ENCODE measurements around the gene LSM2. TPM values are rescaled to one million over a fixed set of nuclear protein-coding genes. Genes with fewer than 3 reads are reported as not detected.
"Not testable (repeated sequence)": the region's sequence is repeated elsewhere in the genome, so short reads cannot be mapped to it uniquely, and the experiment has no call there.

Gene LSM2
- total RNA-seq (2014; rRNA removed): 78.7 and 88.2 TPM in 2 replicates
- polyA plus RNA-seq (2012): 76.5 TPM

GRCh38 chr6:31806470-31807272 is at the start of gene LSM2:
Gene LSM2, minus strand, starts transcription at chr6:31806966. Its CDS starts 209 bp downstream, at chr6:31806757.
- peak; percentile 96 for DNase-seq (ENCODE audit: low read depth)

- DNase-seq (ENCODE audit: low read depth): not testable (repeated sequence)
Measured at GRCh38 chr6:31851980-31852718, 45.4 kb upstream of the LSM2 start.

GRCh38 chr6:31851485-31851832 is 44.7 kb upstream of the LSM2 start:
- no peak for DNase-seq (ENCODE audit: low read depth)

- DNase-seq (ENCODE audit: low read depth): no peak
Measured at GRCh38 chr6:31850765-31851484, 44.2 kb upstream of the LSM2 start.

GRCh38 chr6:31847276-31847978 is 40.7 kb upstream of the LSM2 start:
- no peak for DNase-seq (ENCODE audit: low read depth)

GRCh38 chr6:31844507-31844906 is 37.7 kb upstream of the LSM2 start:
- no peak for DNase-seq (ENCODE audit: low read depth)

- no peak for DNase-seq (ENCODE audit: low read depth)
Measured at GRCh38 chr6:31842053-31842452, 35.3 kb upstream of the LSM2 start.

GRCh38 chr6:31839779-31840126 is 33.0 kb upstream of the LSM2 start:
- not testable (repeated sequence) for DNase-seq (ENCODE audit: low read depth)

- DNase-seq (ENCODE audit: low read depth): no peak
Measured at GRCh38 chr6:31838968-31839367, 32.2 kb upstream of the LSM2 start.

GRCh38 chr6:31838114-31838553 is 31.4 kb upstream of the LSM2 start:
- not testable (repeated sequence) for DNase-seq (ENCODE audit: low read depth)

- DNase-seq (ENCODE audit: low read depth): no peak
Measured at GRCh38 chr6:31837369-31838113, 30.8 kb upstream of the LSM2 start.

GRCh38 chr6:31836474-31837368 is 30.0 kb upstream of the LSM2 start:
- DNase-seq (ENCODE audit: low read depth): peak; percentile 69

GRCh38 chr6:31836047-31836473 is 29.3 kb upstream of the LSM2 start:
- no peak for DNase-seq (ENCODE audit: low read depth)

- DNase-seq (ENCODE audit: low read depth): peak; percentile 89
Measured at GRCh38 chr6:31834367-31835250, 27.8 kb upstream of the LSM2 start.

- DNase-seq (ENCODE audit: low read depth): no peak
Measured at GRCh38 chr6:31831350-31832215, 24.8 kb upstream of the LSM2 start.

- no peak for DNase-seq (ENCODE audit: low read depth)
Measured at GRCh38 chr6:31830886-31831335, 24.1 kb upstream of the LSM2 start.

- DNase-seq (ENCODE audit: low read depth): peak; percentile 52
Measured at GRCh38 chr6:31829633-31830283, 23.0 kb upstream of the LSM2 start.

Measured in LHCN-M2 (cell line).